Activated CD4-positive, CD25-positive, alpha-beta regulatory T cell treated with anti-CD3 and anti-CD28 coated beads, Interleukin-2, amount 50 U/mL, for 16 hours (primary cell): ENCODE measurements around the gene GTPBP3.
"Not testable (repeated sequence)": the region's sequence is repeated elsewhere in the genome, so short reads cannot be mapped to it uniquely, and the experiment has no call there.

Experiments
- DNase-seq: peaks from one replicate; pipeline ENCODE4 v3.0.0-alpha.2; 2020; ENCODE audit warnings: low read depth, low spot score

GTPBP3 gene

GRCh38 chr19:17341386-17341785 lies 4.0 kb downstream of the GTPBP3 start:
- no peak for DNase-seq

DNA sequence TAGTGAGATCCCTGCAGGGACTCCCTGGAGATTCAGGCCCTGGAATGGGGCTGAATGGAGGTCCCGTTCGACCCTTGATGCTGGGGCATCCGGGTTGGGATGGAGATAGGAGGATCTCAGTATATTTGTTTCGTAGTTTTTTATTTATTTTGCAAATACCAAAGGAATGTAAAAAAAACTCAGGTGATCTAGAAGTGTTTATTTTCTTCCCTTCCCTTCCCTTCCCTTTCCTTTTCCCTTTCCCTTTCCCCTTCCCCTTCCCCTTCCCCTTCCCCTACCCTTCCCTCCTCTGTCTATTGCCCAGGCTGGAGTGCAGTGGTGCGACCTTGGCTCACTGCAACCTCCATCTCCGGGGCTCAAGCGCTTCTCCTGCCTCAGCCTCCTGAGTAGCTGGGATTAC lies 4.5 kb downstream of the GTPBP3 start:
- no peak for DNase-seq

DNA sequence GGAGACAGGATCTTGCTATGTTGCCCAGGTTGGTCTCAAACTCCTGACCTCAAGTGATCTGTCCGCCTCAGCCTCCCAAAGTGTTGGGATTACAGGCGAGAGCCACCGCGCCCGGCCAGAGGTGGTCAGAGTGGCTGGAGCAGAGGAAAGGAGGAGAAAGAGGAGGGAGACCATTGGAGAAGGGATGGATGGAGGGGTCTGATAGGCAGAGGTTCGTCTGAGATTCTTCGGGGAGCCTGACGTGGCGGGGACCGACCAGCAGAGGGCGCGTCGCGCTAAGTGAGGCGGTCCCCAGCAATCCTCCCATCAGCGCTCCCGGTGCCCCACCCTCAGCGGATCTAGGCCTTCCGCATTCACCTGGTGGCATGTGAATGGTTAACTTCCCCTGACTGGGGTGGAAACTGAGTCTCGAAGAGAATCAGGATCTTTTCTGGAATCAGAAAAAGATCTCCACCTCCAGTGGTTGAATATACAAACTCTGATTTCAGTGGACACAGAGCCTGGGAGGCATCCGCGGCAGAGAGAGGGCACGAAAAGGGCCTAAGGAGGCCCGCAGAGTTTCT lies 8.8 kb downstream of the GTPBP3 start:
- peak; percentile 50 for DNase-seq

- no peak for DNase-seq
Observed at GRCh38 chr19:17347361-17347760, 10.0 kb downstream of the GTPBP3 start.

DNA sequence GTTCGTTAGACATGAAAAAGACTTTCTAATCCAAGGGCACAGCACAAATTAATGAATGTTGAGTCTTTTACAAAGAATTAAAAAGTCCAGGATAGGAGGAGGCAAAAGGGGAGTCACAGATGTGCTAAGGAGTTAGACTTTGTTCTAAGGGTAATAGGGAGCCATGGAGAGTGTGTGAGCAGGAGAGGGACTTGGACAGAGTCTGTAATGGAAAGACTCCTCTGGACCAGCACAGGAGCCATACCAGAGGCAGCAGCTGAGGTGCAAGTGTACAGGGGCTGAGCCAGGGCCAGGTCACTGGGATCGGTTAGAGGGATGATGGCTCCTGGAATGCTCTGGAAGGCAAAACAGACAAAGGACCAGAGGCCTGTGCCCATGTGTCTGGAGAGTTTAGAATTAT lies 10.5 kb downstream of the GTPBP3 start:
- no peak for DNase-seq

DNA sequence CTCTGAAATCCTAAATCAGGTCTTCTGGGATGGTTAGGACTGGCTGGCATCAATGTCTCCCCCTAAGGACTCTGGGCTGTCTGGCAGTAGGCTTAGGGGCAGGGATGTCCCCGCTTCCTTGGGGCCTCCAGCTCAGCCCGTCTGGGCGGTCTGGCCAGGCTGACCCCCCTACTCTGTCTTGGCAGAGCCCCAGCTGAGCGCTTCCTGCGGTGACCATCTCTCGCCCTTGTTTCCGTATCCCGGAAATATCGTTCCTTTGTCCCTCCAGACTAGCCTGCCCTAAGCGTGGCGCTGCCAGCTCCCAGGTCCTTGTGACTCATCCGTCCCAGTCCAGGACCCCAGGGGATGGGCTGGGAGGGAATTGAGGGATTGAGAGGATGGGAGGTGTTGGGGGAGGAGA lies 11.3 kb downstream of the GTPBP3 start:
- DNase-seq = no peak

- DNase-seq = no peak
Observed at GRCh38 chr19:17351815-17352435, 14.6 kb downstream of the GTPBP3 start.

GRCh38 chr19:17352608-17353280 lies 15.4 kb downstream of the GTPBP3 start:
- DNase-seq = no peak

DNA sequence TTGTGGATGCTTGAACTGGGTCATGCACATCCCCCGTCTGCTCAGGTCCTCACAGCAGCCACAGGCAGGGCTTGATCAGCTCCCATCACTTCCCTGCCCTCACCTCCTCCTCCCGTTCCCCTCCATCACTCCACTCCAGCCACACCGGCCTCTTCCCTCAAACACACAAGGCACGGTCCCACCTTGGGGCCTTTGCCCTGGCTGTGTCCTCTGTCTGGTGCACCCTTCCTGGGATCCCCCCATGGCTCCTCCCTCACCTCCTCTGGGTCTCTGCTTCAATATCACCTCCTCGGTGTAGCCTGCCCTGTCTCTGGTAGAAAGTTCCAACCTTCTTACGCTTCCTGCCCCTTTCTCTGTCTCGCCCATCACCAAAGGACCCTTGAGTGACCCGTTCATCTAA lies 16.0 kb downstream of the GTPBP3 start:
- no peak for DNase-seq

DNA sequence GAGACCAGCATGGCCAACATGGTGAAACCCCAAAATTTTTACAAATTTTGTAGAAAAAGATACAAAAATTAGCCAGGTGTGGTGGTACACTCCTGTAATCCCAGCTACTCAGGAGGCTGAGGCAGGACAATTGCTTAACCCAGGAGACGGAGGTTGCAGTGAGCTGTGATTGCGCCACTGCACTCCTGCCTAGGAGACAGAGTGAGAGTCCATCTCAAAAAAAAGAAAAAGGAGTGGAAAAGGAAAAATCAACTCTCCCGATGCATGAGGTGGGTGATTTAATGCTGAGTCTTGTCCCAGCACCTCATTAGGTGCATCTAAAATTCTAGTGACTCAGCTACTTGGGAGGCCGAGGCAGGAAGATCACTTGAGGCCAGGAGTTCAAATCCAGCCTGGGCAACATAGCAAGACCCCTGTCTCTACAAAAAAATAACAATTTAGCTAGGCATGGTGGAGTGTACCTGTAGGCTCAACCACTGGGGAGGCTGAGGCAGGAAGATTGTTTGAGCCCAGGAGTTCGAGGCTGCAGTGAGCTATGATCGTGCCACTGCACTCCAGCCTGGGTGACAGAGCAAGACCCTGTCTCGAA lies 19.8 kb downstream of the GTPBP3 start:
- no peak for DNase-seq

DNA sequence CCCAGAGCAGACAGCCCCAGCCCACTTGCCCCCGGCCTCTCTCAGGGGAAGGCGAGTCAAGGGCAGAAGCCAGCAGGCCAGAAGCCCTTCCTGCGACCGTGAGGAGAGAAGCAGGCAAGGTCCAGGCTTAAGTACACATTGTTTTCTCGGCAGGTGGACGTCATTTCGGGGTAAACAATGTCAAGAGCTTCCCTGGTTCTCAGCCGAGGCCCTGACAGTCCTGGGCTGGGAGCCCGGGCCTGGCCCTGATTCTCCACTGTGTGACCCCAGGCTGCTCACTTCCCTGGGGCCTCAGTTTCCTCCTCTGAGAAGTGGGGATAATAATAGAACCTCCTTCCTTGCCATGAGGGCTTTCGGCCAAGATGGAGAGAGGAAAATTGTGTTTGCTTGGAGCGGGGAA lies 20.4 kb downstream of the GTPBP3 start:
- no peak for DNase-seq

DNA sequence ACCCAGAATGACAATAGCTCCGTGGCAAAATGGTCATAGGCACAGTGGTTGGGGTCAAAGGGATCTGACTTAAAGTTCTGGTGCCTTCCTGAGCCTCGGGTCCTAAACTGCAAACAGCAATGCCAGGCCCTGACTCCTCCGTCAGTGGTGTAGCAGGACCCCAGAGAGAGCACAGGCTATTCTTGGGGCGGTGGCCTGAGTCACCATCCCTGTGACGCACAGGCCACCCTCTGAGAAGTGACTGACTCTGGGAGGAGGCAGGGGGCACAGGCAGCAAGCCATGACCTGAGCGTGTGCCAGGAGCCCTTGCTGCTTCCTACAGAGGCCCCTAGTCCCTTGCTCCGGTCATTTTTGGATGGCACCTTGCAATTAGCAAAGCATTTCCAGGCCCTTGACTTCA lies 21.0 kb downstream of the GTPBP3 start:
- DNase-seq = no peak

DNA sequence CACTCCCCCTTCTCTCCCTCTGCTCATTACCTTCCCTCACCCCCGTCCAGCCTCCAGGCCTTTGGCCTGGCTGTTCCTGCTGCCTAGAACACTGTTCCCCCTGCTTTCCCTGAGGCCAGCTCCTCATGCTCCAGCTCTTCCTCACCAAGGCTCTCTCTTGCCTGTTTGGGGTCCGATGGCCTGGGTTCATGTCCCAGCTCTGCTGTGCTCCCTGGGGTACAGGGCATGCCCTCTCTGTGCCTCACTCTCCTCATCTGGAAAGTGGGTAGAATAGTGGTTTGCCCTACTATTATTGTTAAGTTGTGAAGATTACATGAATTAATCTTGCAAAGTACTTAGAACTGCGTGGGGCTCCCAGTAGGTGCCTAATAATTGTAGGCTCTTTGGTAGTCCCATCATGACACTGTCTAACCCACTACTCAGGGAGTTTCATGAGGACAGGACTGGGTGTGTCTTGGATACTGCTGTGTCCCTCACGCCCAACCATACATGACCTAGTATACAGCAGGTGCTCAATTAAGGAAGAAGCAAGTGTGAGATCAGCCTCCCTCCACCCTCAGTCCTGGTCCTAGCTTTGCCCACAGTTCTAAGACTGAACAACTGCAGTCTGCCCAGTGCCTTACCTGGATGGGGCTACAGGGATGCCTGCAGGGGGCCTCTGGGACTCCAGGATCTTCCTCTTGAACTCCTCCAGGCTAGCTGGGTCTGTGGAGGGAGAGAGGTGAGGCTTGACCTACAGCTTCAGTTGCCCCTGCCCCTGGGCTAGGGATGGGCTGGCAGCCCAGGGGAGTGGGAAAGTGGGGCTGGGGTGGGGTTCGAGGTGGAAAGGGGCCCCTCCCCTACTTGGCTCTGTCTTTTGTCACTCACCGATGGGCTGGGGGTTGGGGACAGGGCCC lies 22.8 kb downstream of the GTPBP3 start:
- DNase-seq = no peak

GRCh38 chr19:17363852-17364605 lies 26.7 kb downstream of the GTPBP3 start:
- not testable (repeated sequence) for DNase-seq

DNA sequence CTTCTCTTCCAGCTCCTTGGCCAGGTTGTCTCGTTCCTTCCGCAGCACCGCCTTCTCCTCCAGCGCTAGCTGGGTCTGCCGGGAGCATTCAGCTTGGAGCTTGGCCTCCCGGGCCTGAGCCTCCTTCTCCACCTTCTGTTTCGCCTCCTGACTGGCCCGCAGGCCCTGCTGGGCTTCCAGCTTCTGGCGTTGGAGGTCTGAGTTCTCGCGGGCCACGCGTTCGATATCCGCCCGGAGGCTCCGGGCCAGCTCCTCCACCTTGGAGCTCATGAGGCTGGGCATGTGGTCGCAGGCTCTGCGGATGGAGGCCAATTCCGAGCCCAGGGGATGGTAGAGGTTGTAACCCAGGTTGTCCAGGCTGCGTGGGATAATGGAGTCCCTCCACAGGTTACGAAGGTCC lies 28.0 kb downstream of the GTPBP3 start:
- no peak for DNase-seq

DNA sequence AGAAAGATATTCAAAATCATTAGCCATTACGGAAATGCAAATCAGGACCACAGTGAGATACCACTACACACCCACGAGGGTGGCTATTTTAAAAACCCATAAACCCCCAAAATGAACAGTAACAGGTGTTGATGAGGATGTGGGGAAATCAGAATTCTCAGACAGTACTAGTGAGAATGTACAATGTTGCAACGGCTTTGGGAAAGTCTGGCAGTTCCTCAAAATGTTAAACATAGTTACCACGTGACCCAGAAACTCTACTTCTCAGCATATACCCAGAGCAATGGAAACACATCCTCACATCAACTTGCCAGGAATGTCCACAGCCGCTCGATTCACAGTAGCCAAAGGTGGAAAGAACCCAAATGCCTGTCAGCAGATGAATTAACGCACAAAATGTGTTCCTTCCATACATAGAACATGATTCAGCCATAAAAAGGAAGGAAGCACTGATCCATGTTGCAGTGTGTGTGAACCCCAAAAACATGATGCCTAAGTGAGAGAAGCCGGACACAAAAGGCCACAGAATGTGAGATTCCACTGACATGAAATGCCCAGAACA lies 32.8 kb downstream of the GTPBP3 start:
- DNase-seq = no peak

DNA sequence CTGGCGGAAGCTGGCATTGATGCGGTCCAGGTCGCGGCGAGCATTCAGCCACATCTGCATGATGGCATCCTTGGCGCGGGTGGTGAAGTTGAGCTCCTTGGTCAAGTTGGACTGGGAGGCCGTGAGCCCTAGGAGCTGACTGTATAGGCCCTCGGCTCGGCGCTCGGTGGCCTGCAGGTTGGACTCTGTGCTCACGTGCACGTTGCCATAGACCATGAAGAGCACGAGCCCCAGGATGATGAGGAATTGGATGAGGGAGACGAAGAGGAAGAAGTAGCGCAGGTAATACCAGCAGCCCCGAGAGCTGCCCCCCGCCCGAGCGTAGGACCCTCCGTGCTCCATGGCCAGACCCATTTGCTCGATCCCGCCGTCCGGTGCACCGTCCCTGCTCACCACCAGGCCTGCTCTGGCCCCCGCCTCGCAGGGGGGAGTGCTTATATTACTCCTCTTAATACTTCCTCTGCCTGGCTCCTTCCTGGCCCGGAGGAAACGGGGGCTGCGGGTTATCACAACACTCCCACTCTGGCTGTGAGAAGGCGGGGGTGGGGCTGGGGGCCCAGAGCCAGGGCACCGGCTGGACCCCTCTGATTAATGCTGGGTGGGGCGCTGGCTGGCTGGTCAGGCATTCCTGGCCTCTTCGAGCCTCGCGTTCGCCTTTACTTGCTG lies 39.7 kb downstream of the GTPBP3 start, which contains the start of gene PLVAP:
PLVAP (minus strand) TSS at position 408 of the 666 bp plus-strand sequence; CDS start at position 354, 54 bp downstream.
- DNase-seq = no peak

- no peak for DNase-seq
Observed at GRCh38 chr19:17378271-17378670, 40.9 kb downstream of the GTPBP3 start.

GRCh38 chr19:17379221-17379631 lies 41.9 kb downstream of the GTPBP3 start:
- DNase-seq = no peak
